Activated CD4-positive, alpha-beta T cell treated with anti-CD3 and anti-CD28 coated beads for 1 hour (primary cell): ENCODE measurements around the gene EPOP.
A peak's percentile ranks its signal among the peaks of the same experiment; 100 is the strongest.

Source experiments
- DNase-seq: peaks from one replicate; pipeline ENCODE4 v3.0.0-alpha.2; 2020

Gene EPOP

GRCh38 chr17:38705523-38705802 lies 30.7 kb upstream of the EPOP start:
- DNase-seq, result no peak

- peak; percentile 73 for DNase-seq
These were observed 30.1 kb upstream of the EPOP start, which contains the start of gene MLLT6 for GRCh38 chr17:38704606-38705522. TSS of gene MLLT6 (plus strand) at chr17:38705273. CDS start at chr17:38705633, 360 bp downstream.

- peak; percentile 66 for DNase-seq
These were observed 29.2 kb upstream of the EPOP start for GRCh38 chr17:38703742-38704605.

GRCh38 chr17:38702916-38703741 lies 28.4 kb upstream of the EPOP start:
- DNase-seq, result no peak

- DNase-seq, result peak; percentile 69
These were observed 27.6 kb upstream of the EPOP start for GRCh38 chr17:38702166-38702915.

DNA sequence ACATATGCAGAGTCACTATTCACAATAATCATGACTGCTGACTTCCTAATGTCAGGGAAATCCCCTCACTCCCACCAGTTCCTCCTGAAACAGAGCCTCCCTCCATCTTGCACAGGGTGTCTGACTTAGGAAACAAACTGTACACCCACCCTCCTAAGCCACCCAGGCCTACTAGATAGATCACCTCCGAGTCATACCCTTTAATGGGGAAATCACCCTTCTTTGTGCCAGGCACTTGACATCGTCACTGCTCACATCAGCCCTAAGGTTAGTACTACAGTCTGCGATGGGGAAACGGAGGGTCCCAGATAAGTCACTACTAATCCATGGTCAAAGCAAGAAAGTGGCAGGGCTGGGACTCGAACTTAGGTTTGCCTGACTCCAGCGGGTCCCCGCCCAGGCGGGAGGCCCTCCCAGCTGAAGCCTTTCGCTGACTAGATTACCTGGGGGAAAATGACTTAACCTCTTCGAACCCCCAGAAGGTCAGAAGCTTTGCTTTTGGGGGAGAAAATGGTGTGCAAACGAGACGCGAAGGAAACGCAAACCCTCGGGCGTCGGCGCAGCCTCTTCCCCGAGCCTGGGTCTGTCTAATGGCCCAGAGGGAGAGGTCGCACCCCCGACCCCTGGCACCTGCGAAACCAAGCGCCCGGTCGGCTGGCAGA lies 26.9 kb upstream of the EPOP start:
- peak; percentile 61 for DNase-seq

DNA sequence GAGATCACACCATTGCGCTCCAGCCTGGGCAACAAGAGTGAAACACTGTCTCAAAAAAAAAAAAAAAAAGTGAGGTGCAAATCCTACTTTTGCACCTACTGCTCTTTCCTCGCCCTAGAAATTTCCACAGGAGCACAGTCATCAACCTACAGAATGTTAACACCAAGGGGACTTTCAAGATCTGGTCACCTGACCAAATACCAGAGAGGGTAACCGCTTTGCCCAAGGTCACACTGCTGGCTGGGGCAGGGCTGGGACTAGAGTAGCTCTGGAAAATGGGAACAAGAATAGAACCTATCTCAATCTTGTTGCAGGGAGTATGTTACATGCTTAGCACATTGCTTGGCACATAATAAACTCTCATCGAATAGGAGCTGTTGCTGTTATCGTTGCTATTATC lies 24.0 kb upstream of the EPOP start:
- DNase-seq, result no peak

DNA sequence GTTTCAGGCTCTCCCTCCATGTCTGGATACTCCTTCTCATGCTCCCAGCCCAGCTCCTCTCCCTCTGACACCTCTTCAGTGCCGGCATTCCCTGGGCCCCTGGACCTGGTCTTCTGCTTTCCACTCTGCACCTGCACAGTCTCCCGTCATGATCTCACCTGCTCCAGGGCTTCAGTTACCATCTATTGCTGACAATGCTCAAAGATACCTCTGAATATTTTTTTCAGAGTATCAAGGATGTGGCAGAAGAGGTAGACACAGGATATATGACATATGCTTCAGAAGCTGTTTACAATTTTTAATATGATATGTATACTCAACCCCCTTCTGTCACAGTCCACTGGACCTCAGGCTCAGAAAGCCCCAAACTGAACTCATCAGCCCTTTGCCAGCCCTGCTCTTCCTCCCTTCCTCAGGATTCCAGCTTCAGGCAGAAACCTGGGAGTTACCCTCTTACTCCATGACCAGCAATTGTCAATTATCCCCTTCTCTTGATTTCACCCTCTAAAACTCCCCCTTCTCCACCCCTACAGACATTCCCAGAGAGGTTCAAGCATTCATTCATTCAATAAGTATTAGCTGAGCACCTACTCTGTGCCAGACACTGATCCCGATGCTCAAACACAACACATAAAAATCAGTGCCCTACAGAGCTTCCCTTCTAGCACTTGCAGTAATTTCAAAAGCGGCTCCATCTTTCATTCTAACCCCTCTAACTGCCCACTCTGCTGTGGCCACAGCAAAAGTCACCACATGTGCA lies 22.5 kb upstream of the EPOP start:
- DNase-seq, result no peak

- no peak for DNase-seq
These were observed 19.1 kb upstream of the EPOP start for GRCh38 chr17:38693700-38694329.

- DNase-seq, result no peak
These were observed 16.4 kb upstream of the EPOP start for GRCh38 chr17:38691154-38691553.

DNA sequence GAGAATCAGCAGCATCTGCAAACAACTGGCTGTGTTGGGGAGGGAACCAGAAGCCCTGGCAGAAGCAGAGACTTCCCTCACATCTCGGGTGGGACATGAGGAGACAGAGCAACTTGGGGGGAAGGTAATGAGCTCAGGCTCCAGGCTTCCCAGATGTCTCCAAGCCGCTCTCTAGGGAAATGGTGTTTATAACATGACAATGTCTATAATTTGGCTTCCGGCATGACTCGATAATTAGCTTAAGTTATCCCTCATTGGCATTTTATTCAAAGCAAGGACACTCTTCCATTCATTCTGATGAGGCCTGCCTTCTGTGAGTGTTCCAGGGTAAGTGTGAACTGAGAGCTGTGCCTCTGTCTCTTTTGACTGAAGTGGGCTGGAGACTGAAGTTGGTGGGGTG lies 15.6 kb upstream of the EPOP start:
- DNase-seq, result no peak

- no peak for DNase-seq
These were observed 12.5 kb upstream of the EPOP start for GRCh38 chr17:38687286-38687685.

- no peak for DNase-seq
These were observed 10.7 kb upstream of the EPOP start for GRCh38 chr17:38685491-38685890.

DNA sequence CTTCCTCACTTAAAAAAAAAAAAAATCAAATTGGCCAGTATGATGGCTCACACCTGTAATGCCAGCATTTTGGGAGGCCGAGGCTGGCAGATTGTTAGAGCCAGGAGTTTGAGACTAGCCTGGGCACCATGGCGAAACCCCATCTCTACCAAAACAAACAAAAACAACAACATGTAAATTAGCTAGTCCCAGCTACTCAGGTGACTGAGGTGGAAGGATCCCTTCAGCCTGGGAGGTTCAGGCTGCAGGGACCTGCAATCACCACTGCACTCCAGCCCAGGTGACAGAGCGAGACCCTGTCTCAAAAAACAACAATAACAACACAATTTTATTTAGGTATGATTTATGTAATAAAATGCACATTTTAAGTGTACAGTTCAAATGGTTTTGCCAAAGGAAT lies 6.3 kb upstream of the EPOP start:
- DNase-seq, result no peak

DNA sequence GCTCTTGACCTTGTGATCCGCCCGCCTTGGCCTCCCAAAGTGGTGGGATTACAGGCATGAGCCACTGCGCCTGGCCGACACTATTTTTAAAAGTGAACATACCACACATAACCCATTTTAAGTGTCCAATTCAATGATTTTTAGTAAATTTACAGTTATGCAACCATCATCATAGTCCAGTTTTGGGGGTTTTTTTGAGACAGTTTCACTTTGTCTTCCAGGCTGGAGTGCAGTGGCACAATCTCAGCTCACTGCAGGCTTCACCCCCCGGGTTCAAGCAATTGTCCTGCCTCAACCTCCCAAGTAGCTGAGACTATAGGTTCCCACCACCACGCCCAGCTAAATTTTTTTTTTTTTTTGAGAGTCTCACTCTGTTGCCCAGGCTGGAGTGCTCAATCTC lies 3.1 kb upstream of the EPOP start:
- DNase-seq, result no peak

GRCh38 chr17:38676706-38677504 lies 2.1 kb upstream of the EPOP start:
- peak; percentile 63 for DNase-seq

GRCh38 chr17:38674014-38674748 lies 576 bp downstream of the EPOP start:
- no peak for DNase-seq

DNA sequence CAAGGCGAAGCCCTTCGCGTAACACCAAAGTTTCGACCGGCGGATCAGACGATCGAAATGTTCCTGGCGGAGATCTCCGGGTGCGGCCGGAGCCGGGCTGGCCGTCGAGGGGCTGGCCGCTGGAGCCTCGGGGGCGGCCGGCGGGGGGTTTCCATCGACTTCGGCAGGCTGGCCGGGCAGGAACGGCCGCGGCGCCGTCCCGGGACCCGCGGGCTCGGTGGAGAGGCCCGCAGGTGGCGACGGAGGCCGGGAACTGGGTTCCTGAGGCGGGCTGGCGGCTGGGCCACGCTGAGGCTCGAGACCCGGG lies 1.1 kb downstream of the EPOP start:
- DNase-seq, result no peak
